HG02623 (cell line): ENCODE results near the gene SPNS1.
"Not testable (repeated sequence)": the region's sequence is repeated elsewhere in the genome, so short reads cannot be mapped to it uniquely, and the experiment has no call there.

Source experiments
- ATAC-seq: cut with Tn5 transposase; IDR thresholded peaks from one replicate; pipeline ENCODE4 v1.9.1; 2021; ENCODE audit warnings: moderate library complexity; ENCODE audit not compliant: unreplicated experiment

SPNS1 gene, protein sequence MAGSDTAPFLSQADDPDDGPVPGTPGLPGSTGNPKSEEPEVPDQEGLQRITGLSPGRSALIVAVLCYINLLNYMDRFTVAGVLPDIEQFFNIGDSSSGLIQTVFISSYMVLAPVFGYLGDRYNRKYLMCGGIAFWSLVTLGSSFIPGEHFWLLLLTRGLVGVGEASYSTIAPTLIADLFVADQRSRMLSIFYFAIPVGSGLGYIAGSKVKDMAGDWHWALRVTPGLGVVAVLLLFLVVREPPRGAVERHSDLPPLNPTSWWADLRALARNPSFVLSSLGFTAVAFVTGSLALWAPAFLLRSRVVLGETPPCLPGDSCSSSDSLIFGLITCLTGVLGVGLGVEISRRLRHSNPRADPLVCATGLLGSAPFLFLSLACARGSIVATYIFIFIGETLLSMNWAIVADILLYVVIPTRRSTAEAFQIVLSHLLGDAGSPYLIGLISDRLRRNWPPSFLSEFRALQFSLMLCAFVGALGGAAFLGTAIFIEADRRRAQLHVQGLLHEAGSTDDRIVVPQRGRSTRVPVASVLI

GRCh38 chr16:28974437-28975157 is at the start of gene SPNS1:
Gene SPNS1, plus strand, starts transcription at chr16:28974778. Its CDS starts 374 bp downstream, at chr16:28975152.
- peak; percentile 81 for ATAC-seq

DNA sequence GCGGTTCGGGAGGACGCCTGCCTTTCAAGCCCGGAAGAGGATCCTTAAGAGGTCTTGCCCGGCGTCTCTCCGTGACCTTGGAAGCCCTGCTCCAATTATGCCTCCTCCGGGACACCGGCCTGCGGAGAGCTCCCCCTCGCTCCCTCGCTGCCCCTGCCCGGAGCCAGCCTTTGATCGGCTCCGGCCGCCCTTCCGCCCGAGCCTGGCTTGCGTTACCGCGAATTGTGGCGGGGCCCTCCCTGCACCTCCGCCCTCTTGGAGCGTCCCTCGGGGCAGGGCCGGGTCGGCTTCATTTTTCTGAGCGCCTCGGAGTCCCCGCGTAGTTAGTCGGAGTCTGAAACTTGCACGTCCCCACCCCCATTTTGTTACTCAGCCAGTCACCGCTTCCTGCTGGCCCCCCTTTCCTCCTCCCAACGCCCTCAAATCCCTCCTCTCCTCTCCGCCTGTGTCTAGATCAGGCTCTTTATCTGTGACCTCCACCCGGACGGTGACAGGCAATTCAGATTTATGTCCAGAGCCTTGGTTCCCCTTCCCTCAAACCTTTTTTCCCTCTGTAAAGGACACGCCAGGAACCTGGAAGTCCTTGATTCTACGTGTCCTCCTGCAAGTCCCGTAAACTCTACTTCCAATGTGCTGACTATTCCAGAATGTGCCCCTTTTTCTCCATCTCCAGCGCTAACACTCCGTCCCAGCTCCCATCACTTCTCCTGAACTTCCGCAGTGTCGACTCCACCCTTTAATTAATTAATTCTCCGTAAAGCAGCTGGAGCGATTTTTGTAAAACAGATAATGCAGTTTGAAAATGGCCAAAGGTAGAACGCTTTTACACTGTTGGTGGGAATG is 49.0 kb upstream of the SPNS1 start:
- peak; percentile 21 for ATAC-seq

DNA sequence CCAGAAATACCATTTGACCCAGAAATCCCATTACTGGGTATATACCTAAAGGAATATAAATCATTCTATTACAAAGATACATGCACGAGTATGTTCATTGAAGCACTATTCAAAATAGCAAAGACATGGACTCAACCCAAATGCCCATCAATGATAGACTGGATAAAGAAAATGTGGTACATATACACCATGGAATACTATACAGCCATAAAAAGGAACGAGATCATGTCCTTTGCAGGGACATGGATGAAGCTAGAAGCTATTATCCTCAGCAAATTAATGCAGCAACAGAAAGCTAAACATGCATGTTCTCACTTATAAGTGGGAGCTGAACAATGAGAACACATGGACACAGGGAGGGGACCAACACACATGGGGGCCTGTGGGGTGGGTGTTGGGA is 48.3 kb upstream of the SPNS1 start:
- ATAC-seq, result not testable (repeated sequence)

DNA sequence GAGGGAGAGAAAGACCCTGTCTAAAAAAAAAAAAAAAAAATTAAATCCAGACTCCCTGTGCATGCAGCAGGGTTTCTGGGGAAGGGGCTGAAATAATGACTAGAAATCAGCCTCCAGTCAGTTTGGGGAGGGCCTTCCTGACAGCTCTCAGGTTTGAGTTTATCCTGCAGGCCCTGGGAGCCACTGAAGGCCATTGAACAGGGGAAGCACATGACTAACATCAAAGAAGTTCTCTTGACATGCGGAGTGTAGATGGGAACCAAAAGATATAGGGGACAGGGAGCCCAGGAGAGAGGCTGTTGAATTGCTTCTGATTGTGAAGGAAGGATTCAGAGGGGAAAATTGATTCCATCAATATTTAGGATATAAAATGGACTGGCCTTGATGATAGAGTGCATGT is 46.8 kb upstream of the SPNS1 start:
- ATAC-seq, result no peak

- ATAC-seq, result no peak
Measured at GRCh38 chr16:28930203-28930602, 44.4 kb upstream of the SPNS1 start.

DNA sequence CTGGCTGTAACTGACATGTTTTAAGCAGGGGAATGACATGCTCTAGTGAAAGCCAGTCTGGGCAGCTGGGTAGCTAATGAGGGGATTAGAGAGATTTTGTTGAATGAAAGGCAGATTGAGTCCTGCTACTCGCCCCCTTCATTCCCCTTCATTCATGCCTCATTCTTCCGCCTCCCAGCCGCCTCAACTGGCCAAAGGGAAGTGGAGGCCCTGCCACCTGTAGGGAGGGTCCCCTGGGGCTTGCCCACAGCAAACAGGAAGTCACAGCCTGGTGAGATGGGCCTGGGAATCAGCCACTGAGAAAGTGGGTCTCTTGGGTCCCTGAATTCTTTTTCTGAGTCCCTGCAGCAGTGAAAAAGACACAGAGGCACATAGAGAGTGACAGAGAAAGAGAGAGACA is 43.9 kb upstream of the SPNS1 start:
- no peak for ATAC-seq

DNA sequence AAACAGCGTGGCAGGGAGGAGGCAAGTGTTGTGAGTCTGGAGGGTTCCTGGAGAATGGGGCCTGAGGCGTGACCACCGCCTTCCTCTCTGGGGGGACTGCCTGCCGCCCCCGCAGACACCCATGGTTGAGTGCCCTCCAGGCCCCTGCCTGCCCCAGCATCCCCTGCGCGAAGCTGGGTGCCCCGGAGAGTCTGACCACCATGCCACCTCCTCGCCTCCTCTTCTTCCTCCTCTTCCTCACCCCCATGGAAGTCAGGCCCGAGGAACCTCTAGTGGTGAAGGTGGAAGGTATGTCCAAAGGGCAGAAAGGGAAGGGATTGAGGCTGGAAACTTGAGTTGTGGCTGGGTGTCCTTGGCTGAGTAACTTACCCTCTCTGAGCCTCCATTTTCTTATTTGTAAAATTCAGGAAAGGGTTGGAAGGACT is 42.8 kb upstream of the SPNS1 start, which contains the start of gene CD19:
TSS of gene CD19 (plus strand) at position 171 of the 425 bp plus-strand sequence. CDS start at position 201, 30 bp downstream.
- no peak for ATAC-seq

DNA sequence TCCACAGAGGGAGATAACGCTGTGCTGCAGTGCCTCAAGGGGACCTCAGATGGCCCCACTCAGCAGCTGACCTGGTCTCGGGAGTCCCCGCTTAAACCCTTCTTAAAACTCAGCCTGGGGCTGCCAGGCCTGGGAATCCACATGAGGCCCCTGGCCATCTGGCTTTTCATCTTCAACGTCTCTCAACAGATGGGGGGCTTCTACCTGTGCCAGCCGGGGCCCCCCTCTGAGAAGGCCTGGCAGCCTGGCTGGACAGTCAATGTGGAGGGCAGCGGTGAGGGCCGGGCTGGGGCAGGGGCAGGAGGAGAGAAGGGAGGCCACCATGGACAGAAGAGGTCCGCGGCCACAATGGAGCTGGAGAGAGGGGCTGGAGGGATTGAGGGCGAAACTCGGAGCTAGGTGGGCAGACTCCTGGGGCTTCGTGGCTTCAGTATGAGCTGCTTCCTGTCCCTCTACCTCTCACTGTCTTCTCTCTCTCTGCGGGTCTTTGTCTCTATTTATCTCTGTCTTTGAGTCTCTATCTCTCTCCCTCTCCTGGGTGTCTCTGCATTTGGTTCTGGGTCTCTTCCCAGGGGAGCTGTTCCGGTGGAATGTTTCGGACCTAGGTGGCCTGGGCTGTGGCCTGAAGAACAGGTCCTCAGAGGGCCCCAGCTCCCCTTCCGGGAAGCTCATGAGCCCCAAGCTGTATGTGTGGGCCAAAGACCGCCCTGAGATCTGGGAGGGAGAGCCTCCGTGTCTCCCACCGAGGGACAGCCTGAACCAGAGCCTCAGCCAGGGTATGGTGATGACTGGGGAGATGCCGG is 42.0 kb upstream of the SPNS1 start:
- ATAC-seq, result no peak

- no peak for ATAC-seq
Measured at GRCh38 chr16:28933171-28933570, 41.4 kb upstream of the SPNS1 start.

DNA sequence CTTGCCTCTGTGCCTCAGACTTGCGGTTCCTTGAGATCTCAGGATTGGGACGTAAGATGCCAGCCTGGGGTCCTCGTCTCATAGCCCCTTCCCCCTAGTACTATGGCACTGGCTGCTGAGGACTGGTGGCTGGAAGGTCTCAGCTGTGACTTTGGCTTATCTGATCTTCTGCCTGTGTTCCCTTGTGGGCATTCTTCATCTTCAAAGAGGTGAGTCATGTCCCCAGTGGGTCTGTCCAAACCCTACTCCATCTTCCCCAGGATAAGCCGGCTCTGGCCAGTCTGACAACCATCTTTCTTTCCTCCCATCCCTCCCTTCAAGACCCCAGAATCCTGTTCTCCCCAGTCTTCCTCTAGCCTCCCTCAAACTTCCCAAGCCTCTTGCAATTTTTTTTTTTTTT is 39.2 kb upstream of the SPNS1 start:
- no peak for ATAC-seq

DNA sequence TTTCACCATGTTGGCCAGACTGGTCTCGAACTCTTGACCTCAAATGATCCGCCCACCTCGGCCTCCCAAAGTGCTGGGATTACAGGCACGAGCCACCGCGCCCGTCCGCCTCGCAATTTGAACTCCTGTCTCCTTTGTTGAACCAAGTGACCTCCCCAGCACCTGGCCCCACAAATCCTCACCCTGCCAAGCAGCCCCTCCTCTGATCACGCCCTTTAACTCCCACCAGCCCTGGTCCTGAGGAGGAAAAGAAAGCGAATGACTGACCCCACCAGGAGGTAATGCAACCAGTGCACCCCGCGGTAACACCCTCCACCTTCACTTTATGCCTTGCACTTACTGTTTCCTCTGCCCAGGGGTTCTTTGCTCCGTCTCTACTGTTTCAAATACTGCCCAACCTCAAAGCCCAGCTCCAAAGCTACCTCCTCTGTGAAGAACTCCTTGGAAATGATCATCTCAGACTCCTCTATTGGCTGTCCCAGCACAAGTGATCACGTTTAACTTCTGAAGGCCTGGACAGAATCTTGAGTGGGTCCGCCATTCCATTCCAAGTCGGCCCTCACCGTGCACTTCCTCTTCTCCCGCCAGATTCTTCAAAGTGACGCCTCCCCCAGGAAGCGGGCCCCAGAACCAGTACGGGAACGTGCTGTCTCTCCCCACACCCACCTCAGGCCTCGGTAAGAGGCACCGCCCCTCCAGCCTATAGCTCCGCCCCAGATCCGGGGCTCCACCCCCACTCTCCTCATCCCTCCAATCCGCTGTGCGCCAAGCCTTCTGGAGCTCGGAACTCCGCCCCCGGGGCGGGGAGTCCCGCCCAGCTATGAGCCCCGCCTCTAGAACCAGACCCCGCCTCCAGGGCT is 38.4 kb upstream of the SPNS1 start:
- ATAC-seq, result peak; percentile 56

DNA sequence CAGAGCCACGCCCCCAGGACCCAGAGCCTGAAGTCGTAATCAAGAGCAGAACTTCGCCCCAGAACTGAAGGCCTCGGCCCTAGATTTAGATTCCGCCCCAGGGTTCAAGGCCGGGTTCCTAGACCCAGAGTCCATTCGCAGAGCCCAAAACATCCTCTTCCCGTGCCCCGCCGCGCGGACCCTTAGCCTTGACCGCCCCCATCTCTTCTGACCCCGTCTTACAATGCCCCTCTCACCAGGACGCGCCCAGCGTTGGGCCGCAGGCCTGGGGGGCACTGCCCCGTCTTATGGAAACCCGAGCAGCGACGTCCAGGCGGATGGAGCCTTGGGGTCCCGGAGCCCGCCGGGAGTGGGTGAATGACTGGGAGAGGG is 37.8 kb upstream of the SPNS1 start:
- ATAC-seq, result no peak

DNA sequence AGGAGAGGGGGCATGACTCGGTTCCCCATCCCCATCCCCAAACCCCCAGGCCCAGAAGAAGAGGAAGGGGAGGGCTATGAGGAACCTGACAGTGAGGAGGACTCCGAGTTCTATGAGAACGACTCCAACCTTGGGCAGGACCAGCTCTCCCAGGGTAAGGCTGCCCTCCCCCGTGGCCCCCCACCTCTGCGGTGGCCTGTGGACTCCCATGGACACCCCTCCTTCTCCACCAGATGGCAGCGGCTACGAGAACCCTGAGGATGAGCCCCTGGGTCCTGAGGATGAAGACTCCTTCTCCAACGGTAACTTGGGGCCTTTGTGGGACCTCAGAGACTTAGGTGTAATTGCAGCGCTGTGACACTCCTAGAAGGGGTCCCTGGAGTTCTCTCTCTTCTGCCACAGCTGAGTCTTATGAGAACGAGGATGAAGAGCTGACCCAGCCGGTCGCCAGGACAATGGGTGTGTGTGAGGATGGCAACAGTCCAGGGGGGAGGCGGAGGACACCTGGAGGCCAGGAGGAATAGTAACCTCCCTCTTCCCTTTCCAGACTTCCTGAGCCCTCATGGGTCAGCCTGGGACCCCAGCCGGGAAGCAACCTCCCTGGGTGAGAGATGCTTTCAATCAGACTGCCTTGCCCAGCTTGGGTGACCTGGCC is 37.2 kb upstream of the SPNS1 start:
- ATAC-seq, result no peak

GRCh38 chr16:28938721-28939120 is 35.9 kb upstream of the SPNS1 start:
- ATAC-seq, result no peak

DNA sequence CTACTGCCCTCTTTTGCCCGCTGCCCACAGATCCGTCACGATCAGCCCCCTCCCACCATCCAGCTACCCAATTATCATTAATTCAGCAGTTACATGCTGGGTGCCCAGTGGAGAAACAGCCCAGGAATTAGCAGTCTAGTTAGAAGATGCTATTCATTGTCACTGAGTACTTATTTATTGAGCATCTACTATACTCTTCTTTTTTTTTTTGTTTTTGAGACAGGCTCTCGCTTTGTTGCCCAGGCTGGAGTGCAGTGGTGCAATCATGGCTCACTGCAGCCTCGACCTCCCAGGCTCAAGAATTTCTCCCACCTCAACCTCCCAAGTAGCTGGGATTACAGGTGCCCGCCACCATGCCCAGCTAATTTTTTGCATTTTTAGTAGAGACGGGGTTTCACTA is 34.8 kb upstream of the SPNS1 start:
- ATAC-seq, result not testable (repeated sequence)

DNA sequence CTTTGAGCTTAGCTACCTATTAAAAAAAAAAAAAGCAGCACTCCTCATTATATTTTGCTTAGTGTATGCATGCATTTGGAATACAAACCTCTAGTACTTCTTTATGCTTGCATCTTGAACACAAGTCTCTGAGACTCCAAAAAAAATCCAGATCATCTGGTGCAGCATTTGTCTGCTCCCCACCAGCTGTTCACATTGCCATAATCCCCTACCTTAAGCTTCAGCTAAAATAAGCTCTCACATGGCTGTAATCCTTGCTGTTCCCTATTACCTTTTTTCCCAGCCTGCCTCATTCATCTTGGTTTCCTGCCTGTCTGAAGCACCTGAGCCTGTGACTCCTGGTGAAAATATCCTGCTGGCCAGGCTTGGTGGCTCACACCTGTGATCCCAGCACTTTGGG is 31.3 kb upstream of the SPNS1 start:
- no peak for ATAC-seq

DNA sequence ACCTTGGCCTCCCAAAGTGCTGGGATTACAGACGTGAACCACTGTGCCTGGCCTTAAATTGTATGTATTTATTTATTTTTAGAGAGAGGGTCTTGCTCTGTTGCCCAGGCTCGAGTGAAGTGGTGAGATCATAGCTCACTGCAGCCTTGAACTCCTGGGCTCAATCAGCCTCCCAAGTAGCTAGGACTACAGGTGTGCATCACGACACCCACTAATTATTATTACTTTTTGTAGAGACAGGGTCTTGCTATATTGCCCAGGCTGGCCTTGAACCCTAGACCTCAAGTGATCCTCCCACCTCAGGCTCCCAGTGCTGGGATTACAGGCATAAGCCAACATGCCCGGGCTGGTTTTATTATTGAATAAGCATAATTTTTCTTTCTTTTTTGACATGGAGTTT is 27.9 kb upstream of the SPNS1 start:
- ATAC-seq, result no peak

GRCh38 chr16:28950648-28951409 is 23.7 kb upstream of the SPNS1 start, which contains the start of gene NFATC2IP:
Gene NFATC2IP, plus strand, starts transcription at chr16:28950937. Its CDS starts 75 bp downstream, at chr16:28951012.
- ATAC-seq, result peak; percentile 91
